Adrenal gland (tissue), 12 donors: ENCODE data around the gene JARID2. TPM values are rescaled to one million over a fixed set of nuclear protein-coding genes. Genes with fewer than 3 reads are reported as not detected.

Experiments
- DNase-seq, 7 donors: peaks; one replicate each; pipeline ENCODE4 v3.0.0-alpha.2; 2019 to 2020
- H3K27ac ChIP-seq, 5 donors: fragments of 200-600 bp; sonication (generic) in 4 of 5; 1 replicate in 3 of 5; 2 replicates in 2 of 5; pipeline versions ENCODE4 v1.5.1 to v1.8.0; 2016 to 2020; ENCODE audit warnings: mild to moderate bottlenecking in 1 of 5
- H3K27me3 ChIP-seq: fragments of 200-600 bp; 2 replicates; pipeline ENCODE4 v1.8.0; 2021
- H3K36me3 ChIP-seq, 2 donors: fragments of 200-600 bp; replicated peaks in 1 of 2; 1 replicate in 1 of 2; 2 replicates in 1 of 2; pipeline versions ENCODE4 v1.5.1 to v1.8.0; 2018 to 2022
- H3K4me1 ChIP-seq, 2 donors: fragments of 200-600 bp; replicated peaks in 1 of 2; 1 replicate in 1 of 2; 2 replicates in 1 of 2; pipeline versions ENCODE4 v1.5.1 to v1.8.0; 2018 to 2021
- H3K4me3 ChIP-seq, 4 donors: fragments of 200-600 bp; sonication (generic) in 3 of 4; one replicate each; pipeline ENCODE4 v1.5.1; 2016 to 2018
- H3K9me3 ChIP-seq, 3 donors: fragments of 200-600 bp; sonication (generic) in 1 of 3; replicated peaks in 1 of 3; 1 replicate in 2 of 3; 2 replicates in 1 of 3; pipeline versions ENCODE4 v1.5.1 to v1.8.0; 2016 to 2021
- POLR2A ChIP-seq, 2 donors: fragments of 450-650 bp; IDR thresholded peaks; one replicate each; pipeline ENCODE4 v1.6.1; 2017; ENCODE audit warnings: antibody characterized with exemption in 2 of 2, mild to moderate bottlenecking in 2 of 2, moderate library complexity in 1 of 2
- WGBS, 4 donors: extraction: QIAGEN DNeasy Blood & Tissue Kit in 2 of 4; methylation state at CpG; one replicate each; pipeline versions ENCODE4 v1.1.5 to v1.1.7; 2013 to 2017; 5-methylcytosine and 5-hydroxymethylcytosine counted together
- intact Hi-C, 2 donors: fragments of 100-400 bp; cut with DNase I; formaldehyde crosslinking; loops; one replicate each; pipeline versions ENCODE4 v1.14.1 to v1.15.0; 2022 to 2023
- polyA plus RNA-seq, 3 donors: library from polyadenylated mRNA; stranded (reverse); fragments of 200-250 nt in 2 of 3; fragments of 350-450 nt in 1 of 3; fragmentation: Illumina TruSeq in 1 of 3; extraction: RNeasy Lipid Tissue Mini Kit (QIAGEN cat#74804) in 1 of 3; gene quantifications; one replicate each; pipeline ENCODE4 v1.2.3, GENCODE V29; 2013 to 2014
- total RNA-seq, 9 donors: library from RNA; depleted of rRNA in 4 of 9; stranded (reverse); fragments of >200 nt in 4 of 9; fragments of 120-200 nt in 1 of 9; fragmentation: NEBNext Ultra II Directional in 1 of 9; extraction: Animal tissue kit (Norgen Biotek cat#: 25700) in 1 of 9; gene quantifications; one replicate each; pipeline versions ENCODE4 v1.1.0 to v1.2.4, GENCODE V29; 2013 to 2023
- TF ChIP-seq, protein P1 (sequence below), 6 experiments: fragments of 450-650 bp in 4 of 6; fragments of 200-600 bp in 2 of 6; sonication (generic) in 1 of 6; IDR thresholded peaks; 1 replicate in 5 of 6; 2 replicates in 1 of 6; pipeline versions ENCODE4 v1.5.1 to v1.8.0; 2016 to 2021; ENCODE audit warnings: antibody characterized with exemption in 6 of 6, mild to moderate bottlenecking in 2 of 6, moderate library complexity in 1 of 6
- donor health status: healthy with polysubstance abuse.
- donor health status: Bipolar disorder and iron deficiency.
- donor health status: DM: yes; HTN: yes; CAD: no.
- donor health status: DM: no; HTN: no; CAD: no.
- donor health status: DM: no; HTN: no; CAD: no.
- donor health status: DM: yes; HTN: yes; CAD: no.

The JARID2 gene
- total and polyA plus RNA-seq, 12 donors = 3.0 to 13.6 (median 8.2) TPM

GRCh38 chr6:15443119-15443830, 197.4 kb downstream of the JARID2 start:
- H3K9me3 ChIP-seq = no peaks in the 10 kb centered on the region
- DNase-seq = peak in 2 of 7 donors; percentile 28 to 48
- H3K36me3 ChIP-seq = no peaks in the 10 kb centered on the region
- peaks cover 15 to 57% of the 10 kb centered on the region in 2 donors for H3K4me1 ChIP-seq
- intact Hi-C loops = no loop called here
- no peak for TF ChIP-seq POLR2A (IDR thresholded peaks at IDR 0.05)
- TF ChIP-seq, protein P1, sequence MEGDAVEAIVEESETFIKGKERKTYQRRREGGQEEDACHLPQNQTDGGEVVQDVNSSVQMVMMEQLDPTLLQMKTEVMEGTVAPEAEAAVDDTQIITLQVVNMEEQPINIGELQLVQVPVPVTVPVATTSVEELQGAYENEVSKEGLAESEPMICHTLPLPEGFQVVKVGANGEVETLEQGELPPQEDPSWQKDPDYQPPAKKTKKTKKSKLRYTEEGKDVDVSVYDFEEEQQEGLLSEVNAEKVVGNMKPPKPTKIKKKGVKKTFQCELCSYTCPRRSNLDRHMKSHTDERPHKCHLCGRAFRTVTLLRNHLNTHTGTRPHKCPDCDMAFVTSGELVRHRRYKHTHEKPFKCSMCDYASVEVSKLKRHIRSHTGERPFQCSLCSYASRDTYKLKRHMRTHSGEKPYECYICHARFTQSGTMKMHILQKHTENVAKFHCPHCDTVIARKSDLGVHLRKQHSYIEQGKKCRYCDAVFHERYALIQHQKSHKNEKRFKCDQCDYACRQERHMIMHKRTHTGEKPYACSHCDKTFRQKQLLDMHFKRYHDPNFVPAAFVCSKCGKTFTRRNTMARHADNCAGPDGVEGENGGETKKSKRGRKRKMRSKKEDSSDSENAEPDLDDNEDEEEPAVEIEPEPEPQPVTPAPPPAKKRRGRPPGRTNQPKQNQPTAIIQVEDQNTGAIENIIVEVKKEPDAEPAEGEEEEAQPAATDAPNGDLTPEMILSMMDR (IDR thresholded peaks at IDR 0.05) = no peak
- H3K27ac ChIP-seq = no peak overlapping the region
- no peak overlapping the region for H3K4me3 ChIP-seq
- H3K27me3 ChIP-seq = no peaks in the 10 kb centered on the region
- WGBS, 4 donors = 33 to 43% (median 40%) methylated on average over 5 of the region's 5 CpGs

- no peak overlapping the region for H3K4me3 ChIP-seq
- H3K9me3 ChIP-seq = no peaks in the 10 kb centered on the region
- DNase-seq = no peak
- intact Hi-C loops = no loop called here
- H3K4me1 ChIP-seq = peaks cover 15 to 50% of the 10 kb centered on the region in 2 donors
- no peak overlapping the region for H3K27ac ChIP-seq
- 61 to 72% (median 68%) methylated on average over 12 to 14 of the region's 14 CpGs for WGBS, 4 donors
- no peak for TF ChIP-seq POLR2A (IDR thresholded peaks at IDR 0.05)
- TF ChIP-seq, protein P1 (IDR thresholded peaks at IDR 0.05) = no peak
- no peaks in the 10 kb centered on the region for H3K27me3 ChIP-seq
- H3K36me3 ChIP-seq = no peaks in the 10 kb centered on the region
Observed at GRCh38 chr6:15444081-15444731, 198.3 kb downstream of the JARID2 start.

GRCh38 chr6:15444881-15445280, 199.0 kb downstream of the JARID2 start:
- Histone ChIP-seq H3K36me3 (no peaks in the 10 kb centered on the region), H3K4me1 (peaks cover 12 to 48% of the 10 kb centered on the region in 2 donors), H3K27ac (no peak overlapping the region), H3K4me3 (no peak overlapping the region), H3K27me3 (no peaks in the 10 kb centered on the region), H3K9me3 (no peaks in the 10 kb centered on the region)
- DNase-seq = no peak
- TF ChIP-seq, protein P1 (IDR thresholded peaks at IDR 0.05) = no peak
- no peak for TF ChIP-seq POLR2A (IDR thresholded peaks at IDR 0.05)
- 68 to 81% (median 74%) methylated on average over 3 of the region's 3 CpGs for WGBS, 4 donors
- intact Hi-C loops = no loop called here

DNA sequence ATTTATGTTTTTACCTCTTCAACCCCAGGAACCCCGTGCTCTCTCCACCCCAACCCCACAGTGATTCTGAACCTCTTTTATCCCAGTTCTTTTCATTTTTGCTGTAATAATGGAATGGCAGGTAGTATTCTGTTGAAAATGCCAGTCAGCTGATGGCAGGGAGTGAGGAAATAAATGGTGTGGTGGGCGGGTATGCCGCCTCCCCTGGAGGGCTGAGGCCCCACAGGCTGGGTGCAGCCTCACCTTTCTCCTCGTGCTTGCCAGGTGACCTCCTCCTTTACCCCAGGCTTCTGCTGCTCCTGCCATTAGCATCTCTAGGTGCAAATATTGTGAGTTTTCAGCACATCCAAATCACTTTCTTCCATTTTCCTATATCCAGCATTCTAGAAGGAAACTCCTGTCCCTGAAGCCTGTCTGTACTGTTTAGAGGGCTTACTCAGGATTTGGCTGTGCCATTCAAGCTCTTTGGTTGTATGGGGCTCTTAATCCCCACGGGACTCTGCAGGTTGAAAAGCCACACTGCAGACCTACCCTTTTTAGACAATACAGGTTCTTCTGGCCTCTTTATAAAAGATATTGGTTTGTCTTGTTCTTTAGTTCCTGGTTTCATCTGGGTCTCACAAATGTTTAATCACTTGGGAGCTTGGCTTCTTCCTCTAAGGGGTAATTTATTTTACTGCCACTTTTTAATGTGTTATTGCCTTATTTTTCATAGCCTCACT, 201.8 kb downstream of the JARID2 start:
- Histone ChIP-seq H3K9me3 (no peaks in the 10 kb centered on the region), H3K4me1 (peaks cover 9 to 29% of the 10 kb centered on the region in 2 donors), H3K4me3 (no peak overlapping the region), H3K27me3 (no peaks in the 10 kb centered on the region), H3K36me3 (no peaks in the 10 kb centered on the region), H3K27ac (no peak overlapping the region)
- intact Hi-C loops = no loop called here
- WGBS, 4 donors = 89 to 93% (median 91%) methylated on average over 5 of the region's 5 CpGs
- no peak for DNase-seq
- TF ChIP-seq POLR2A (IDR thresholded peaks at IDR 0.05) = no peak
- TF ChIP-seq, protein P1 (IDR thresholded peaks at IDR 0.05) = no peak
